OCI-LY1 (cell line): ENCODE measurements around the gene SRSF12.

Source experiments
- EZH2 ChIP-seq: fragments of 200-600 bp; sonication (generic), shearing (Covaris generic); IDR thresholded peaks from 2 replicates; pipeline ENCODE4 v1.8.0; 2017; ENCODE audit warnings: borderline replicate concordance, mixed run types, mild to moderate bottlenecking, antibody characterized with exemption, low read length, moderate library complexity, mixed read lengths
- TF ChIP-seq, protein P1 (sequence below): fragments of 200-600 bp; sonication (generic), shearing (Covaris generic); IDR thresholded peaks from 2 replicates; pipeline ENCODE4 v1.5.1; 2017; ENCODE audit warnings: mild to moderate bottlenecking, antibody characterized with exemption, low read length, moderate library complexity, mixed read lengths

- TF ChIP-seq, protein P1, sequence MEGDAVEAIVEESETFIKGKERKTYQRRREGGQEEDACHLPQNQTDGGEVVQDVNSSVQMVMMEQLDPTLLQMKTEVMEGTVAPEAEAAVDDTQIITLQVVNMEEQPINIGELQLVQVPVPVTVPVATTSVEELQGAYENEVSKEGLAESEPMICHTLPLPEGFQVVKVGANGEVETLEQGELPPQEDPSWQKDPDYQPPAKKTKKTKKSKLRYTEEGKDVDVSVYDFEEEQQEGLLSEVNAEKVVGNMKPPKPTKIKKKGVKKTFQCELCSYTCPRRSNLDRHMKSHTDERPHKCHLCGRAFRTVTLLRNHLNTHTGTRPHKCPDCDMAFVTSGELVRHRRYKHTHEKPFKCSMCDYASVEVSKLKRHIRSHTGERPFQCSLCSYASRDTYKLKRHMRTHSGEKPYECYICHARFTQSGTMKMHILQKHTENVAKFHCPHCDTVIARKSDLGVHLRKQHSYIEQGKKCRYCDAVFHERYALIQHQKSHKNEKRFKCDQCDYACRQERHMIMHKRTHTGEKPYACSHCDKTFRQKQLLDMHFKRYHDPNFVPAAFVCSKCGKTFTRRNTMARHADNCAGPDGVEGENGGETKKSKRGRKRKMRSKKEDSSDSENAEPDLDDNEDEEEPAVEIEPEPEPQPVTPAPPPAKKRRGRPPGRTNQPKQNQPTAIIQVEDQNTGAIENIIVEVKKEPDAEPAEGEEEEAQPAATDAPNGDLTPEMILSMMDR: no peak
- TF ChIP-seq EZH2: no peak
Observed at GRCh38 chr6:89138173-89138572, 20.3 kb upstream of the SRSF12 start.
